Measurements from ENCODE around the gene TMEM176B. TPM values are rescaled to one million over a fixed set of nuclear protein-coding genes. Genes with fewer than 3 reads are reported as not detected.
A peak's percentile ranks its signal among the peaks of the same experiment; 100 is the strongest.

Gene TMEM176B
- total RNA-seq, 2 donors from 2014 or later: not detected

- H3K4me3 Mint-ChIP-seq: peak overlapping the region; percentile 78
- H3K27ac Mint-ChIP-seq: peak overlapping the region; percentile 96
- ATAC-seq (replicated peaks): no peak
- peaks cover 36% of the 10 kb centered on the region for H3K4me1 Mint-ChIP-seq
- H3K9me3 Mint-ChIP-seq: no peaks in the 10 kb centered on the region
- H3K27me3 Mint-ChIP-seq: no peaks in the 10 kb centered on the region
- H3K36me3 Mint-ChIP-seq (ENCODE audit: low read depth): peaks cover 9% of the 10 kb centered on the region
These were observed 44.0 kb downstream of the TMEM176B start for GRCh38 chr7:150756166-150756565.

GRCh38 chr7:150755473-150756099, 44.6 kb downstream of the TMEM176B start:
- Mint-ChIP-seq H3K27ac (peak overlapping the region; percentile 96), H3K27me3 (no peaks in the 10 kb centered on the region), H3K36me3 (ENCODE audit: low read depth) (peaks cover 9% of the 10 kb centered on the region), H3K4me1 (peaks cover 38% of the 10 kb centered on the region), H3K9me3 (no peaks in the 10 kb centered on the region), H3K4me3 (peak overlapping the region; percentile 78)
- peak; percentile 74 for ATAC-seq (replicated peaks)

- H3K27me3 Mint-ChIP-seq: no peaks in the 10 kb centered on the region
- peaks cover 44% of the 10 kb centered on the region for H3K4me1 Mint-ChIP-seq
- no peaks in the 10 kb centered on the region for H3K9me3 Mint-ChIP-seq
- peak overlapping the region; percentile 96 for H3K27ac Mint-ChIP-seq
- peak overlapping the region; percentile 78 for H3K4me3 Mint-ChIP-seq
- peaks cover 9% of the 10 kb centered on the region for H3K36me3 Mint-ChIP-seq (ENCODE audit: low read depth)
- peak; percentile 64 for ATAC-seq (replicated peaks)
These were observed 45.2 kb downstream of the TMEM176B start for GRCh38 chr7:150754951-150755350.

GRCh38 chr7:150753826-150754603, 46.1 kb downstream of the TMEM176B start:
- H3K36me3 Mint-ChIP-seq (ENCODE audit: low read depth): peaks cover 9% of the 10 kb centered on the region

GRCh38 chr7:150753239-150753638, 46.9 kb downstream of the TMEM176B start:
- peaks cover 61% of the 10 kb centered on the region for H3K4me1 Mint-ChIP-seq
- no peak for ATAC-seq (replicated peaks)
- peak overlapping the region; percentile 96 for H3K27ac Mint-ChIP-seq
- no peaks in the 10 kb centered on the region for H3K9me3 Mint-ChIP-seq
- H3K36me3 Mint-ChIP-seq (ENCODE audit: low read depth): peaks cover 9% of the 10 kb centered on the region
- peak overlapping the region; percentile 78 for H3K4me3 Mint-ChIP-seq
- H3K27me3 Mint-ChIP-seq: no peaks in the 10 kb centered on the region

More at GRCh38 chr7:150753826-150754603, 46.1 kb downstream of the TMEM176B start:
- peak; percentile 75 for ATAC-seq (replicated peaks)
- Mint-ChIP-seq H3K27ac (peak overlapping the region; percentile 96), H3K4me1 (peaks cover 53% of the 10 kb centered on the region), H3K27me3 (no peaks in the 10 kb centered on the region), H3K4me3 (peak overlapping the region; percentile 78), H3K9me3 (no peaks in the 10 kb centered on the region)

GRCh38 chr7:150751702-150752101, 48.5 kb downstream of the TMEM176B start:
- Mint-ChIP-seq H3K36me3 (ENCODE audit: low read depth) (peaks cover 13% of the 10 kb centered on the region), H3K4me3 (peak overlapping the region; percentile 41)
- ATAC-seq (replicated peaks): no peak

GRCh38 chr7:150748376-150748775, 51.8 kb downstream of the TMEM176B start:
- Mint-ChIP-seq H3K36me3 (ENCODE audit: low read depth) (peaks cover 37% of the 10 kb centered on the region), H3K9me3 (no peaks in the 10 kb centered on the region), H3K4me3 (peak overlapping the region; percentile 89), H3K4me1 (peaks cover 57% of the 10 kb centered on the region), H3K27me3 (no peaks in the 10 kb centered on the region), H3K27ac (peak overlapping the region; percentile 91)
- ATAC-seq (replicated peaks): peak; percentile 55

More at GRCh38 chr7:150751702-150752101, 48.5 kb downstream of the TMEM176B start:
- Mint-ChIP-seq H3K9me3 (no peaks in the 10 kb centered on the region), H3K27me3 (no peaks in the 10 kb centered on the region), H3K27ac (peak overlapping the region; percentile 52), H3K4me1 (peaks cover 62% of the 10 kb centered on the region)

- peak overlapping the region; percentile 89 for H3K4me3 Mint-ChIP-seq
- peaks cover 52% of the 10 kb centered on the region for H3K36me3 Mint-ChIP-seq (ENCODE audit: low read depth)
- peaks cover 61% of the 10 kb centered on the region for H3K4me1 Mint-ChIP-seq
- ATAC-seq (replicated peaks): no peak
- H3K27me3 Mint-ChIP-seq: no peaks in the 10 kb centered on the region
- no peaks in the 10 kb centered on the region for H3K9me3 Mint-ChIP-seq
- peak overlapping the region; percentile 91 for H3K27ac Mint-ChIP-seq
These were observed 53.2 kb downstream of the TMEM176B start for GRCh38 chr7:150746921-150747320.

GRCh38 chr7:150745876-150746275, 54.3 kb downstream of the TMEM176B start:
- no peak for ATAC-seq (replicated peaks)
- Mint-ChIP-seq H3K9me3 (no peaks in the 10 kb centered on the region), H3K36me3 (ENCODE audit: low read depth) (peaks cover 62% of the 10 kb centered on the region), H3K4me3 (peak overlapping the region; percentile 89), H3K4me1 (peaks cover 67% of the 10 kb centered on the region), H3K27me3 (no peaks in the 10 kb centered on the region), H3K27ac (peak overlapping the region; percentile 97)

- Mint-ChIP-seq H3K4me3 (peak overlapping the region; percentile 89), H3K27me3 (no peaks in the 10 kb centered on the region), H3K4me1 (peaks cover 61% of the 10 kb centered on the region), H3K36me3 (ENCODE audit: low read depth) (peaks cover 70% of the 10 kb centered on the region), H3K27ac (peak overlapping the region; percentile 97), H3K9me3 (no peaks in the 10 kb centered on the region)
- ATAC-seq (replicated peaks): no peak
These were observed 55.1 kb downstream of the TMEM176B start for GRCh38 chr7:150745086-150745485.

GRCh38 chr7:150744041-150744656, 56.0 kb downstream of the TMEM176B start:
- H3K27me3 Mint-ChIP-seq: no peaks in the 10 kb centered on the region
- H3K4me1 Mint-ChIP-seq: peaks cover 52% of the 10 kb centered on the region
- H3K9me3 Mint-ChIP-seq: no peaks in the 10 kb centered on the region
- peak; percentile 10 for ATAC-seq (replicated peaks)
- H3K36me3 Mint-ChIP-seq (ENCODE audit: low read depth): peaks cover 79% of the 10 kb centered on the region
- peak overlapping the region; percentile 89 for H3K4me3 Mint-ChIP-seq
- H3K27ac Mint-ChIP-seq: peak overlapping the region; percentile 97

- Mint-ChIP-seq H3K36me3 (ENCODE audit: low read depth) (peaks cover 97% of the 10 kb centered on the region), H3K4me3 (peak overlapping the region; percentile 89), H3K27me3 (no peaks in the 10 kb centered on the region), H3K27ac (peak overlapping the region; percentile 97), H3K4me1 (peaks cover 36% of the 10 kb centered on the region), H3K9me3 (peaks cover 3% of the 10 kb centered on the region)
- ATAC-seq (replicated peaks): peak; percentile 30
These were observed 57.7 kb downstream of the TMEM176B start for GRCh38 chr7:150742286-150742968.
